Measurements from ENCODE around the gene THADA.
A peak's percentile ranks its signal among the peaks of the same experiment; 100 is the strongest.

The THADA gene

DNA sequence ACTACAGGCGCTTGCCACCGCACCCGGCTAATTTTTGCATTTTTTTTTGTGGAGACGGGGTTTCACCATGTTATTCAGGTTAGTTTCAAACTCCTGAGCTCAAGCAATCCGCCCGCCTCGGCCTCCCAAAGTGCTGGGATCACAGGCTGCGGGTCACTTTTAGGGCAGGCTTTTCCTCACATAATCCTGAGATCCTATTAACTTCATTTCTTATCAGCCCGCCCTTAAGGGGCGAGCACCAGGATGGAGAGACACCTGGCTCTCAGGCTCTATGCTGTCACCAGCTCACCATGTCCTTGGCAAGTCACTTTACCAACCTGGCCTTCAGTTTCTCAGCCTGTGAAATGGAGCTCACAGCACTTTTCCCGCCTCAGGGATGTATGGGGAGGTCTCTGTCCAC, 392.5 kb downstream of the THADA start:
- Histone ChIP-seq H3K9me3 (ENCODE audit: severe bottlenecking) (peaks cover 3% of the 10 kb centered on the region), H3K27ac (peak overlapping the region; percentile 7; the same call in 1 of the 2 replicates), H3K4me3 (ENCODE audit: low read depth, low read length) (no peak overlapping the region), H3K27me3 (ENCODE audit: insufficient read depth, low read depth, severe bottlenecking) (no peaks in the 10 kb centered on the region), H3K36me3 (no peaks in the 10 kb centered on the region)
- no peak for TF ChIP-seq CTCF (IDR thresholded peaks at IDR 0.05; ENCODE audit: low read depth, low read length)
- peak; percentile 79 for DNase-seq

DNA sequence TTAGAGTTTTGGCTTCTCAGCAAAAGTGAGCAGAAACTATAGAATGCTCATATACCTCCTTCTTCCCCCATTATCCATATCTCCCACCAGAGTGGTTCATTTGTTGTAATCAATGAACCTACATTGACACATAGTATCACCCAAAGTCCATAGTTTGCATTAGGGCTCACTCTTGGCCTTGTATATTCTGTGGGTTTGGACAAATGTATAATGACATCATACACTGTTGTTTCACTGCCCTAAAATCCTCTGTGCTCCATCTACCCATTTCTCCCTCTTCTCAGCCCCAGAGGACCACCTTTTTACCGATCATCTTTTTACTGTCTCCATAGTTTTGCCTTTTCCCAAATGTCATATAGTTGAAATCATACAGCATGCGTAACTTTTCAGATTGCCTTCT, 393.5 kb downstream of the THADA start:
- Histone ChIP-seq H3K9me3 (ENCODE audit: severe bottlenecking) (peaks cover 3% of the 10 kb centered on the region), H3K36me3 (no peaks in the 10 kb centered on the region), H3K27me3 (ENCODE audit: insufficient read depth, low read depth, severe bottlenecking) (no peaks in the 10 kb centered on the region), H3K27ac (no peak overlapping the region), H3K4me3 (ENCODE audit: low read depth, low read length) (no peak overlapping the region)
- DNase-seq: no peak
- no peak for TF ChIP-seq CTCF (IDR thresholded peaks at IDR 0.05; ENCODE audit: low read depth, low read length)

- H3K36me3 ChIP-seq: no peaks in the 10 kb centered on the region
- H3K27ac ChIP-seq: no peak overlapping the region
- TF ChIP-seq CTCF (IDR thresholded peaks at IDR 0.05; ENCODE audit: low read depth, low read length): no peak
- DNase-seq: no peak
- H3K27me3 ChIP-seq (ENCODE audit: insufficient read depth, low read depth, severe bottlenecking): no peaks in the 10 kb centered on the region
- H3K9me3 ChIP-seq (ENCODE audit: severe bottlenecking): peaks cover 3% of the 10 kb centered on the region
- no peak overlapping the region for H3K4me3 ChIP-seq (ENCODE audit: low read depth, low read length)
Measured at GRCh38 chr2:43201497-43201896, 394.3 kb downstream of the THADA start.

DNA sequence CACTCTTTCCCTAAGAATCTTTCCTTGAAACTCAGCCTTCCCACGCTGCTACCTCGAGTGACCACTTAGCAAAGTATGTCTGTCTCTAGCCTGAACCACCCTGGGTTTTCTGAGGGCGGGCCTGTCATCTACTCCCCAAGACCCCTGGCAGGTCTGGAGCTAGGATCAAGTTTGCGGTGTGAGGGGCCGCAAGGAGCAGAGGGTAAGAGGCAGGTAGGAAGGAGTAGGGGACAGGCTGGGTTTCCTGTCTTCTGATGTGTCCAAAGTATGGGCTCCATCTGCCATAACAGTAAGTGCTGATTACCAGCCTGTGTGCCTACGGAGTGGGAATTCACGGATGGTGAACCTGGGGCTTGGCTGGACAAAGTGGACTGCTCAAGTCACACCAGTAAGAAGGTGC, 394.8 kb downstream of the THADA start:
- peaks cover 3% of the 10 kb centered on the region for H3K9me3 ChIP-seq (ENCODE audit: severe bottlenecking)
- no peaks in the 10 kb centered on the region for H3K36me3 ChIP-seq
- no peak for TF ChIP-seq CTCF (IDR thresholded peaks at IDR 0.05; ENCODE audit: low read depth, low read length)
- no peak overlapping the region for H3K4me3 ChIP-seq (ENCODE audit: low read depth, low read length)
- no peak for DNase-seq
- H3K27ac ChIP-seq: no peak overlapping the region
- no peaks in the 10 kb centered on the region for H3K27me3 ChIP-seq (ENCODE audit: insufficient read depth, low read depth, severe bottlenecking)

DNA sequence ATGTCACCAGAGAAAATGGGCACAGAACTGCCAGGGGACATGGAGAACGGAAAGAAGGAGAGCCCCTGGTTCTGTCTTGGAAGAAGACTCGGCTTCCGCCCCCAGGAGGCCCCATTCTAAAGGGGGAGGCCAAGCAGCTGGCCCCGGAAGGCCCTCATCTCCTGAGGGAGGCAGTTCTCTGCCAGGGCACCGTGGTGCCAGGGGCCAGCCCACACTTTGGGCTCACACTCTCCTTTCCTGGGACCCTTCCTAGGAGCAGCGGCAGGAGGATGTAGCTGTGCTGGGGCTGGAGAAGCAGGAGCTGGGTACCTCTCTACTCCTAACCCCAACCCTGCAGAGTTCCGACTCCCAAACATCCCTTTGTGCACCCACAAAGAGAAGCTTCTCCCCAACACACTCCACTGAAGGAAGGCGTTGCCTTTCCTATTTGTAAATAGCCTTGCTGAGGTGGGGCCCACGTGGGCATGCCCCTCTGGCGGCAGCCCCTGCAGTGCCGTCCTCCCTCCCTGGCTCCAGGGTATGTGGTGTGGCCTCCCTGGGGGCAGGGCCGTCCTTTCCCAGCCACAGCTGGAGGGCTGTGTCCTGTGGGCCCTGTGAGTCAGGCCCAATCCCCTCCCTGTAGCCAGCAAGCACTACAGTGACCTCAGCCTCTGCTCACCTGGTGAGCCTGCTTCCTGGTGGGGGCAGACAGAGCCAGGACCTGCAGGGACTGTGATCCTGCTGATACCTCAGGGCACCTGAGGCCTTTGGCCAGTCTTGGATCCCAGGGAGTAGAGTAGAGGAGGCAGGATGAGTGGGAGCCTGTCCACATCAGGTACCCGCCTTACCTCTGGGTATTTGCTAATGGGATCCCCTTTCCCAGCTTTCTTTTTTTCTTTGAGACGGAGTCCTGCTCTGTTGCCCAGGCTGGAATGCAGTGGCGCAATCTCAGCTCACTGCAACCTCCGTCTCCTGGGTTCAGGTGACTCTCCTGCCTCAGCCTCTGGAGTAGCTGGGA, 396.0 kb downstream of the THADA start:
- Histone ChIP-seq H3K9me3 (ENCODE audit: severe bottlenecking) (peaks cover 3% of the 10 kb centered on the region), H3K27ac (no peak overlapping the region), H3K4me3 (ENCODE audit: low read depth, low read length) (no peak overlapping the region), H3K36me3 (no peaks in the 10 kb centered on the region), H3K27me3 (ENCODE audit: insufficient read depth, low read depth, severe bottlenecking) (no peaks in the 10 kb centered on the region)
- DNase-seq: no peak
- no peak for TF ChIP-seq CTCF (IDR thresholded peaks at IDR 0.05; ENCODE audit: low read depth, low read length)

All from WERI-Rb-1 (cell line).